HUES6 (cell line): ENCODE data around the gene LCN6.

Experiments used
- H3K27ac ChIP-seq: 2 replicates; pipeline ENCODE4 v1.7.0; 2013; ENCODE audit warnings: low read depth, mild to moderate bottlenecking, low read length, inconsistent platforms
- H3K27me3 ChIP-seq: 2 replicates; pipeline ENCODE4 v1.6.1; 2013; ENCODE audit warnings: low read length; ENCODE audit not compliant: control insufficient read depth, insufficient read depth
- H3K36me3 ChIP-seq: 2 replicates; pipeline ENCODE4 v1.6.1; 2013; ENCODE audit warnings: low read length; ENCODE audit not compliant: control insufficient read depth, insufficient read depth
- H3K4me1 ChIP-seq: 2 replicates; pipeline ENCODE4 v1.6.1; 2013; ENCODE audit warnings: low read length; ENCODE audit not compliant: control insufficient read depth, insufficient read depth
- H3K4me3 ChIP-seq: 2 replicates; pipeline ENCODE4 v1.5.1; 2013; ENCODE audit warnings: low read depth, low read length
- H3K9ac ChIP-seq: one replicate; pipeline ENCODE4 v1.6.1; 2013; ENCODE audit warnings: mild to moderate bottlenecking, low read length
- H3K9me3 ChIP-seq: 2 replicates; pipeline ENCODE4 v1.6.1; 2013; ENCODE audit warnings: low read depth, low read length; ENCODE audit not compliant: control insufficient read depth, insufficient read depth

Gene LCN6

GRCh38 chr9:136740971-136741882 lies 7.1 kb downstream of the LCN6 start:
- H3K4me1 ChIP-seq: peaks cover 3% of the 10 kb centered on the region; the same call in 1 of the 2 replicates
- no peaks in the 10 kb centered on the region; the same call in 1 of the 2 replicates for H3K27me3 ChIP-seq
- no peaks in the 10 kb centered on the region for H3K36me3 ChIP-seq
- H3K9ac ChIP-seq: no peak overlapping the region
- no peak overlapping the region for H3K27ac ChIP-seq
- peaks cover 3% of the 10 kb centered on the region; the same call in 1 of the 2 replicates for H3K9me3 ChIP-seq
- H3K4me3 ChIP-seq: no peak overlapping the region

- Histone ChIP-seq H3K4me1 (peaks cover 3% of the 10 kb centered on the region; the same call in 1 of the 2 replicates), H3K9me3 (peaks cover 3% of the 10 kb centered on the region; the same call in 1 of the 2 replicates), H3K4me3 (no peak overlapping the region), H3K27me3 (no peaks in the 10 kb centered on the region; the same call in 1 of the 2 replicates), H3K27ac (no peak overlapping the region), H3K36me3 (no peaks in the 10 kb centered on the region), H3K9ac (no peak overlapping the region)
These were observed 7.8 kb downstream of the LCN6 start for GRCh38 chr9:136740491-136740890.

- Histone ChIP-seq H3K4me1 (peaks cover 3% of the 10 kb centered on the region; the same call in 1 of the 2 replicates), H3K9me3 (peaks cover 3% of the 10 kb centered on the region; the same call in 1 of the 2 replicates), H3K4me3 (no peak overlapping the region), H3K27me3 (no peaks in the 10 kb centered on the region; the same call in 1 of the 2 replicates), H3K27ac (no peak overlapping the region), H3K9ac (no peak overlapping the region), H3K36me3 (no peaks in the 10 kb centered on the region)
These were observed 8.3 kb downstream of the LCN6 start for GRCh38 chr9:136740069-136740468.

- Histone ChIP-seq H3K4me1 (peaks cover 3% of the 10 kb centered on the region; the same call in 1 of the 2 replicates), H3K9me3 (peaks cover 3% of the 10 kb centered on the region; the same call in 1 of the 2 replicates), H3K27me3 (no peaks in the 10 kb centered on the region; the same call in 1 of the 2 replicates)
These were observed 8.8 kb downstream of the LCN6 start for GRCh38 chr9:136739509-136739908.

DNA sequence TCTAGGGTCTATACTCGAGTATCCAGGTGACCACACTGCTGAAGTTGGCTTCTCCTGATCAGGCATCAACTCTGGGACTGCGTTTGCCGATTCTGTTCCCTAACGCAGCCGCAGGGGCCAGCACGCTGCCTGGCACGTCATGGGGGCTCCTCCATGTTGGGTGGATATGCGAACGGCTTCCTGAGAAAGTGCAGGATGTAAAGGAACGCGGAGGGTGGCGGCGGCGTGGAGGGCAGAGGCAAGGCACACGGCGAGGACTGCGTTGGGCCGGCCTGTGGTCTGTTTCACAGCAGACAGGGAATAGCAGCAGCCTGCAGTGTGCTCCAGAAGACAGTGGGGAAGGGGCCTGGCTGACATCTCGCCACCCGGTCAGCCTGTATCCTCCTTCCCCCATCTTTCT lies 9.4 kb downstream of the LCN6 start:
- Histone ChIP-seq H3K9ac (no peak overlapping the region), H3K36me3 (no peaks in the 10 kb centered on the region), H3K27ac (no peak overlapping the region), H3K4me1 (peaks cover 3% of the 10 kb centered on the region; the same call in 1 of the 2 replicates), H3K9me3 (peaks cover 3% of the 10 kb centered on the region; the same call in 1 of the 2 replicates), H3K27me3 (no peaks in the 10 kb centered on the region; the same call in 1 of the 2 replicates), H3K4me3 (no peak overlapping the region)

More at GRCh38 chr9:136739509-136739908, 8.8 kb downstream of the LCN6 start:
- H3K9ac ChIP-seq: no peak overlapping the region
- H3K36me3 ChIP-seq: no peaks in the 10 kb centered on the region
- H3K27ac ChIP-seq: no peak overlapping the region
- H3K4me3 ChIP-seq: no peak overlapping the region

DNA sequence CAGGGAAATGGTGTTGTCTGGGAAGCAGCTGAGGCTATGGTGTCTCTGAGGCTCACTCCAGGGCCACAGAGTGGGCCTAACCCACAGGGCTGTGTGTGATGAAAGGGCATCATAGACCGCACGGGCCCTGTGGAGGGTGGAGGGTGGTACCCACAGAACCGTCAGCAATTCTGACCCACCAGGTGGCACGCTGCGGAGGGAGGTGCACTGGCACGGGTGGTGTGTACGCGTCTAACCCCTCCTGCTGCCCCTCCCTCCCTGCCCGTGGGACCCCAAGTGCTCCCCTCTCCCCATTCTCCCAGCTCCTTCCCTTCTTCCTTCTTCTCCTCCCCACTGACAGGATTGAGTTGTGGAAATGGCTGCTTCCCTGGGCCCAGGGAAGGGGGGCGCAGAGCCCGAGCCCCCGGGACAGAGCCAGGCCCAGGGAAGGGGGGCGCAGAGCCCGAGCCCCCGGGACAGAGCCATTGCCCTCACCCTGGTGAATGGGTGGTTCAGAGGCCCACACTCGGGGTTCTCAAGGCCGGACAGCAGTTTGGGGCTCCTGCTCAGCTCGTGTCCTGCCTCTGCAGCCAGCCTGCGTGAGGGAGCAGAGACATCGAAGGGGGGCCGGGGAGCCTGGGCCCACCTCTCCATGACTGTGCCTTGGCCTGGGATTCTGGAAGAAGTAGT lies 12.4 kb downstream of the LCN6 start:
- H3K27me3 ChIP-seq: no peaks in the 10 kb centered on the region; the same call in 1 of the 2 replicates
- H3K36me3 ChIP-seq: no peaks in the 10 kb centered on the region
- peaks cover 3% of the 10 kb centered on the region; the same call in 1 of the 2 replicates for H3K9me3 ChIP-seq
- no peak overlapping the region for H3K9ac ChIP-seq
- peaks cover 4% of the 10 kb centered on the region; the same call in 1 of the 2 replicates for H3K4me1 ChIP-seq
- no peak overlapping the region for H3K4me3 ChIP-seq
- no peak overlapping the region for H3K27ac ChIP-seq

- Histone ChIP-seq H3K27ac (no peak overlapping the region), H3K27me3 (no peaks in the 10 kb centered on the region), H3K36me3 (no peaks in the 10 kb centered on the region), H3K9me3 (peaks cover 3% of the 10 kb centered on the region; the same call in 1 of the 2 replicates), H3K9ac (no peak overlapping the region), H3K4me1 (peaks cover 4% of the 10 kb centered on the region; the same call in 1 of the 2 replicates), H3K4me3 (no peak overlapping the region)
These were observed 13.4 kb downstream of the LCN6 start for GRCh38 chr9:136734837-136735496.

GRCh38 chr9:136733611-136734010 lies 14.7 kb downstream of the LCN6 start:
- Histone ChIP-seq H3K9ac (no peak overlapping the region), H3K9me3 (peaks cover 3% of the 10 kb centered on the region; the same call in 1 of the 2 replicates), H3K4me3 (no peak overlapping the region), H3K27ac (no peak overlapping the region), H3K4me1 (peaks cover 7% of the 10 kb centered on the region; the same call in 1 of the 2 replicates), H3K27me3 (peaks cover 7% of the 10 kb centered on the region; the same call in 1 of the 2 replicates), H3K36me3 (no peaks in the 10 kb centered on the region)

- Histone ChIP-seq H3K4me3 (no peak overlapping the region), H3K9ac (no peak overlapping the region), H3K36me3 (no peaks in the 10 kb centered on the region)
These were observed 15.7 kb downstream of the LCN6 start for GRCh38 chr9:136732444-136733178.

DNA sequence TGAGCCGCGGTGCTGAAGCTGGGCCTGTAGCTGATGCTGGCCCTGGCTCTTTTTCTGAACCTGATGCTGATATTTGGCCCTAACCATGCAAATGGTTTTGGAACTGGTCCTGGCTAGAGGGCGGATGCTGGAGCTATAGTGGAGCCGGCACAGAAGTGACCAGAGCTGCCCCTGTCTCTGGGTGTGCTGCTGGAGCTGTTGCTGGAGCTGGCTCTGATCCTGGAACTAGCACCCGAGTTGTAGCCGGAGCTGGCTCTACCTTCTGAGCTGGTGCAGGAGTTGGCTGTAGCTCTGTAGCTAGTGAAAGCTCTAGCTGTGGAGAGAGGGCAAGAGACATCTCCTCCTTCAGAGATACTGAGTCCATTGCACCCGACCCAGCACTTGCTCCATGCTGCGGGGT lies 18.4 kb downstream of the LCN6 start:
- H3K9ac ChIP-seq: no peak overlapping the region
- no peak overlapping the region for H3K27ac ChIP-seq
- H3K36me3 ChIP-seq: peaks cover 19% of the 10 kb centered on the region
- peaks cover 7% of the 10 kb centered on the region; the same call in 1 of the 2 replicates for H3K27me3 ChIP-seq
- H3K4me3 ChIP-seq: no peak overlapping the region
- H3K9me3 ChIP-seq: no peaks in the 10 kb centered on the region
- peaks cover 23% of the 10 kb centered on the region; the same call in 1 of the 2 replicates for H3K4me1 ChIP-seq

More at GRCh38 chr9:136732444-136733178, 15.7 kb downstream of the LCN6 start:
- Histone ChIP-seq H3K4me1 (peaks cover 7% of the 10 kb centered on the region; the same call in 1 of the 2 replicates), H3K27me3 (peaks cover 7% of the 10 kb centered on the region; the same call in 1 of the 2 replicates), H3K9me3 (no peaks in the 10 kb centered on the region), H3K27ac (no peak overlapping the region)
